IMR-90 (cell line): ENCODE data around the gene CYP46A1. TPM values are rescaled to one million over a fixed set of nuclear protein-coding genes. Genes with fewer than 3 reads are reported as not detected.

Source experiments
- ATAC-seq: fragments of 200-7000 bp; cut with Tn5 transposase; 2 replicates; pipeline ENCODE4 v1.9.1; 2020; ENCODE audit warnings: low read depth, mild to moderate bottlenecking, moderate library complexity
- BruUV-seq: library from RNA; stranded (reverse); fragments of 400-500 nt; replicated peaks from 2 replicates; lab custom pipeline; 2021; lab: Mats Ljungman, UMichigan
- CTCF ChIA-PET: fragments of 300-600 bp; formaldehyde crosslinking; extraction: SDS; loops from one replicate; lab custom pipeline; 2021; ENCODE audit warnings: antibody characterized with exemption; lab: Yijun Ruan, JAX
- POLR2A ChIA-PET: fragments of 300-600 bp; sonication (Branson Sonifier 250); formaldehyde crosslinking; loops from one replicate; lab custom pipeline; 2022; ENCODE audit warnings: antibody characterized with exemption; ENCODE audit not compliant: unreplicated experiment; lab: Charles Lee
- DNase-seq: peaks from one replicate; pipeline ENCODE4 v3.0.0; 2013
- H2AFZ ChIP-seq: replicated peaks from 2 replicates; pipeline ENCODE3; 2013; ENCODE audit warnings: low read length, mild to moderate bottlenecking; ENCODE audit not compliant: poor library complexity
- H2AK5ac ChIP-seq: 2 replicates; pipeline ENCODE4 v1.6.1; 2013; ENCODE audit warnings: low read depth, low read length, inconsistent platforms
- H2AK9ac ChIP-seq: replicated peaks from 2 replicates; pipeline ENCODE3; 2013; ENCODE audit warnings: mild to moderate bottlenecking, low read depth, low read length, moderate library complexity; ENCODE audit not compliant: poor library complexity
- H2BK120ac ChIP-seq: 2 replicates; pipeline ENCODE4 v1.6.1; 2013; ENCODE audit warnings: low read depth, low read length, inconsistent platforms
- H2BK15ac ChIP-seq: 3 replicates; pipeline ENCODE4 v1.6.1; 2013; ENCODE audit warnings: low read depth, low read length, inconsistent platforms
- H2BK20ac ChIP-seq: 2 replicates; pipeline ENCODE4 v1.6.1; 2013; ENCODE audit warnings: low read depth, mild to moderate bottlenecking, inconsistent platforms, low read length, moderate library complexity
- H2BK5ac ChIP-seq: 2 replicates; pipeline ENCODE4 v1.6.1; 2013; ENCODE audit warnings: mild to moderate bottlenecking, low read depth, low read length, inconsistent platforms; ENCODE audit not compliant: poor library complexity, severe bottlenecking
- H3K14ac ChIP-seq: replicated peaks from 2 replicates; pipeline ENCODE4 v1.6.1; 2013; ENCODE audit warnings: low read depth, low read length, inconsistent platforms
- H3K18ac ChIP-seq: 2 replicates; pipeline ENCODE4 v1.6.1; 2013; ENCODE audit warnings: low read depth, low read length, control low read depth
- H3K23ac ChIP-seq: 2 replicates; pipeline ENCODE4 v1.6.1; 2013; ENCODE audit warnings: low read depth, low read length, inconsistent platforms
- H3K27ac ChIP-seq: 2 replicates; pipeline ENCODE4 v1.5.1; 2013; ENCODE audit warnings: mild to moderate bottlenecking, control low read depth, low read length; ENCODE audit not compliant: insufficient read depth
- H3K27me3 ChIP-seq: 2 replicates; pipeline ENCODE4 v1.6.1; 2013; ENCODE audit warnings: low read length; ENCODE audit not compliant: control insufficient read depth, insufficient read depth
- H3K36me3 ChIP-seq: 2 replicates; pipeline ENCODE4 v1.6.1; 2013; ENCODE audit warnings: low read length, mixed read lengths; ENCODE audit not compliant: control insufficient read depth, insufficient read depth
- H3K4ac ChIP-seq: 2 replicates; pipeline ENCODE4 v1.6.1; 2013; ENCODE audit warnings: low read depth, low read length, inconsistent platforms
- H3K4me1 ChIP-seq: 2 replicates; pipeline ENCODE4 v1.6.1; 2013; ENCODE audit warnings: low read length, mixed read lengths; ENCODE audit not compliant: control insufficient read depth, insufficient read depth
- H3K4me2 ChIP-seq: 2 replicates; pipeline ENCODE4 v1.6.1; 2013; ENCODE audit warnings: low read depth, mild to moderate bottlenecking, control low read depth, low read length, moderate library complexity
- H3K4me3 ChIP-seq: 2 replicates; pipeline ENCODE4 v1.5.1; 2013; ENCODE audit warnings: low read depth, mild to moderate bottlenecking, control low read depth, low read length, moderate library complexity; ENCODE audit not compliant: insufficient read depth
- H3K56ac ChIP-seq: 2 replicates; pipeline ENCODE4 v1.6.1; 2013; ENCODE audit warnings: low read length, inconsistent platforms; ENCODE audit not compliant: insufficient read depth; ENCODE audit errors: extremely low read depth
- H3K79me1 ChIP-seq, 2 experiments: 2 replicates each; pipeline ENCODE4 v1.6.1; 2013; ENCODE audit warnings: low read length in 2 of 2, inconsistent platforms in 1 of 2, low read depth in 1 of 2
- H3K9ac ChIP-seq: 2 replicates; pipeline ENCODE4 v1.6.1; 2013; ENCODE audit warnings: low read depth, low read length, control low read depth
- H3K9me1 ChIP-seq: 2 replicates; pipeline ENCODE4 v1.6.1; 2013; ENCODE audit warnings: low read length, inconsistent platforms; ENCODE audit not compliant: insufficient read depth
- H3K9me3 ChIP-seq: 2 replicates; pipeline ENCODE4 v1.6.1; 2013; ENCODE audit warnings: low read length; ENCODE audit not compliant: control insufficient read depth, insufficient read depth
- H4K20me1 ChIP-seq: 2 replicates; pipeline ENCODE4 v1.6.1; 2013; ENCODE audit warnings: low read length, inconsistent platforms; ENCODE audit not compliant: insufficient read depth
- H4K5ac ChIP-seq: 2 replicates; pipeline ENCODE4 v1.6.1; 2013; ENCODE audit warnings: mild to moderate bottlenecking, low read depth, low read length, control low read depth
- H4K8ac ChIP-seq, 2 experiments: 2 replicates each; pipeline ENCODE4 v1.6.1; 2013; ENCODE audit warnings: low read depth in 2 of 2, low read length in 2 of 2, control low read depth in 1 of 2, inconsistent platforms in 1 of 2
- H4K91ac ChIP-seq: 2 replicates; pipeline ENCODE4 v1.6.1; 2013; ENCODE audit warnings: low read depth, low read length, inconsistent platforms; ENCODE audit not compliant: insufficient read depth
- BHLHE40 ChIP-seq: fragments of 150-350 bp; IDR thresholded peaks from 2 replicates; pipeline ENCODE4 v1.6.1; 2016; ENCODE audit warnings: mild to moderate bottlenecking, low read depth, low read length
- CEBPB ChIP-seq: IDR thresholded peaks from 2 replicates; pipeline ENCODE4 v1.6.1; 2012; ENCODE audit warnings: low read depth, low read length, improper control_type of control experiment
- CHD1 ChIP-seq: IDR thresholded peaks from 2 replicates; pipeline ENCODE4 v1.6.1; 2012; ENCODE audit warnings: low read depth, low read length, improper control_type of control experiment
- FOS ChIP-seq: fragments of 150-350 bp; IDR thresholded peaks from 2 replicates; pipeline ENCODE4 v1.6.1; 2016; ENCODE audit warnings: low read depth, low read length
- MAFK ChIP-seq: IDR thresholded peaks from 2 replicates; pipeline ENCODE4 v1.6.1; 2012; ENCODE audit warnings: low read depth, low read length, improper control_type of control experiment
- MXI1 ChIP-seq: IDR thresholded peaks from 2 replicates; pipeline ENCODE4 v1.6.1; 2012; ENCODE audit warnings: low read depth, mild to moderate bottlenecking, low read length, moderate library complexity, borderline replicate concordance
- POLR2A ChIP-seq: IDR thresholded peaks from 2 replicates; pipeline ENCODE4 v1.6.1; 2012; ENCODE audit warnings: mild to moderate bottlenecking, low read depth, low read length
- RAD21 ChIP-seq: IDR thresholded peaks from 2 replicates; pipeline ENCODE4 v1.6.1; 2012; ENCODE audit warnings: low read length, improper control_type of control experiment
- RCOR1 ChIP-seq: IDR thresholded peaks from 2 replicates; pipeline ENCODE4 v1.6.1; 2012; ENCODE audit warnings: mild to moderate bottlenecking, low read length, improper control_type of control experiment; ENCODE audit not compliant: insufficient replicate concordance
- SMC3 ChIP-seq: fragments of 150-350 bp; IDR thresholded peaks from 2 replicates; pipeline ENCODE4 v1.6.1; 2016; ENCODE audit warnings: low read depth, mild to moderate bottlenecking, antibody characterized with exemption, low read length, moderate library complexity
- WGBS, 2 experiments: methylation state at CpG; one replicate each; pipeline versions ENCODE4 v1.1.5 to v1.1.7; 2013; ENCODE audit warnings: missing lambda C conversion rate in 2 of 2; ENCODE audit not compliant: insufficient read length in 1 of 2; ENCODE audit errors: extremely low coverage in 2 of 2; 5-methylcytosine and 5-hydroxymethylcytosine counted together
- dilution Hi-C: fragments of 300-500 bp; cut with HindIII; formaldehyde crosslinking; loops from one replicate; pipeline ENCODE4 v1.14.3; 2018; ENCODE audit warnings: low sequenced_read_pairs; ENCODE audit not compliant: unreplicated experiment
- in situ Hi-C: fragments of 300-500 bp; cut with MboI; formaldehyde crosslinking; loops from 3 replicates; pipeline ENCODE4 v1.14.3; 2019; ENCODE audit warnings: low sequenced_read_pairs, inconsistent platforms, mixed read lengths
- intact Hi-C: fragments of 100-400 bp; cut with micrococcal nuclease; formaldehyde crosslinking; loops from 2 replicates; pipeline ENCODE4 v1.10.0; 2022
- polyA plus RNA-seq, 3 experiments: library from polyadenylated mRNA; depleted of rRNA; stranded (reverse); fragments of >200 nt; gene quantifications; 2 replicates each; pipeline ENCODE4 v1.2.3, GENCODE V29; 2012; ENCODE audit warnings: low replicate concordance in 1 of 3
- total RNA-seq: library from RNA; depleted of rRNA; stranded (reverse); fragments of >200 nt; gene quantifications from 2 replicates; pipeline ENCODE4 v1.2.3, GENCODE V29; 2012

CYP46A1 gene
- total and polyA plus RNA-seq, 2 of the 4 experiments (the other 2 are of a cell fraction) = 0.18 to 0.31 TPM

DNA sequence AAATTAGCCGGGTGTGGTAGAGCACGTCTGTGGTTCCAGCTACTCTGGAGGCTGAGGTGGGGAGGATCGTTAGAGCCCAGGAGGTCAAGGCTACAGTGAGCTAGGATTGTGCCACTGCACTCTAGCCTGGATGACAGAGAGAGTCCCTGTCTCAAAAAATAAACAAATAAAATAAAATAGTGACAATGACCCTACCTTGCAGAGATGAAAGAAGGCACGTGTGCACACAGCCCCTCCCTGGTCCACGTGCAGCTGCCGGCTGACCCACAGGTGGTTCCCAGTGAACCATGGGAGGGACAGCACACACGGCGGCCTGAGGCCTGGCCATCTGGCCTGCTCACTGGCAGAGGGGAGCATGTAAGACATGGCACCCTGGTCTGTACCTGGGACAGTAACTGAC is 34.5 kb upstream of the CYP46A1 start:
- TF ChIP-seq FOS (no peak), POLR2A (no peak), MAFK (no peak), RCOR1 (no peak), MXI1 (no peak), SMC3 (no peak), RAD21 (no peak), CHD1 (no peak), BHLHE40 (no peak), CEBPB (no peak)
- no peak overlapping the region for H3K4me2 ChIP-seq
- DNase-seq = no peak
- H4K8ac ChIP-seq = no peak overlapping the region
- H2AK9ac ChIP-seq = no peak overlapping the region
- no peak overlapping the region for H3K4ac ChIP-seq
- H3K79me1 ChIP-seq = no peaks in the 10 kb centered on the region
- no peak overlapping the region for H3K27ac ChIP-seq
- ChIA-PET CTCF (no interaction called here), POLR2A (no interaction called here)
- no peak overlapping the region for H4K91ac ChIP-seq
- no peak overlapping the region for H3K4me3 ChIP-seq
- no peaks in the 10 kb centered on the region for H3K36me3 ChIP-seq
- no peak for ATAC-seq
- H3K9me3 ChIP-seq = no peaks in the 10 kb centered on the region
- H2BK5ac ChIP-seq = no peak overlapping the region
- no peak overlapping the region for H2AFZ ChIP-seq
- in situ Hi-C loops = no loop called here
- dilution Hi-C loops = no loop called here
- peaks cover 4% of the 10 kb centered on the region; the same call in 1 of the 2 replicates for H3K27me3 ChIP-seq
- no peak overlapping the region for H4K5ac ChIP-seq
- 76% methylated on average over 7 of the region's 8 CpGs; no CpG with 5 or more reads in 1 of the 2 experiments for WGBS, 2 experiments
- H2BK20ac ChIP-seq = no peak overlapping the region
- intact Hi-C loops = no loop called here
- H4K20me1 ChIP-seq = no peaks in the 10 kb centered on the region
- no peak overlapping the region for H2BK120ac ChIP-seq
- no peak overlapping the region for H3K9ac ChIP-seq
- no peak overlapping the region for H3K56ac ChIP-seq
- peaks cover 4% of the 10 kb centered on the region; the same call in 1 of the 2 replicates for H3K4me1 ChIP-seq
- peaks cover 5% of the 10 kb centered on the region; the same call in 1 of the 2 replicates for H3K9me1 ChIP-seq
- no TSS peak for BruUV-seq
- H2BK15ac ChIP-seq = no peak overlapping the region
- no peak overlapping the region for H3K18ac ChIP-seq
- no peak overlapping the region for H3K23ac ChIP-seq
- no peak overlapping the region for H2AK5ac ChIP-seq
- no peak overlapping the region for H3K14ac ChIP-seq
